GM10847 (cell line): ENCODE measurements around the gene CAPN6.

Experiments
- POLR2A ChIP-seq: IDR thresholded peaks from 2 replicates; pipeline ENCODE4 v1.6.1; 2011; ENCODE audit not compliant: insufficient read length; ENCODE audit errors: extremely low read depth

Gene CAPN6

DNA sequence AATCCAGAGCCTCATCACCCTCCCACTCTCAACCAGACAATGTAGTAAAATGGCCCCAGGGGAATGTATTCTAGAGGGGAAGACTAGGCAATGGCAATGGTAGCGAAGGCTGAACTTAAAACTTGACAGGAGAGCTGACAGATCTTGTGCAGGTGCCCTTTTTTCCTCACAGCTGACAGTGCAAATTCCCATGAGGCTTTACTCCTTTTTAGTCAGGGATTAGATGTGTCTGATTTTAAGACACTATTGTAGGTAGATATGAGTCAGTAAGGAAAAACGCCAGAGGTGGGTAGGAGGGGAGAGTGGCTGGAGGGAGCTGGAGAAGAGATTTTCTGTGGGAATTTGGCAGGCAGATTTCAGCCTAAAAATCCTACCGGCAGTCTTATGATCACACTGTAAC, 10.7 kb downstream of the CAPN6 start:
- no peak for TF ChIP-seq POLR2A

DNA sequence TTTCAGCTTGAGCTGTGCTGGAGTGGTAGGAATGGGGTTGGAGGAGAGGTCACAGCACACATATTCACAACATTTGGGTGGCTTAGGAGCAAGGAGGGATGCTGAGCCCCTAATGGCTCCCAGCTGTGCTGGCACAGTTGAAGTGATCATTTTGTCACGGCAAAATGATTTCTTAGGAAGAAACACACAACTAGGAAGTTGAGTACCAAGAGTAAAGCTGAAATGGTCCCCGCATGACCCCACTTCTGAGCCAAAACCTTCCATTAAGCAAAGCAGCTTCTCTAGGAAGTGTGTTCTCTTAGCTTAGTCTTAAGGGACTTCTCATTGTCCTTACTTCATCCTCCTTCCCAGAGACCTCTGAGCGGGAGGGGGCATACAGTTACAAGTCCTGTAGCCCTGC, 12.6 kb downstream of the CAPN6 start:
- TF ChIP-seq POLR2A = no peak

DNA sequence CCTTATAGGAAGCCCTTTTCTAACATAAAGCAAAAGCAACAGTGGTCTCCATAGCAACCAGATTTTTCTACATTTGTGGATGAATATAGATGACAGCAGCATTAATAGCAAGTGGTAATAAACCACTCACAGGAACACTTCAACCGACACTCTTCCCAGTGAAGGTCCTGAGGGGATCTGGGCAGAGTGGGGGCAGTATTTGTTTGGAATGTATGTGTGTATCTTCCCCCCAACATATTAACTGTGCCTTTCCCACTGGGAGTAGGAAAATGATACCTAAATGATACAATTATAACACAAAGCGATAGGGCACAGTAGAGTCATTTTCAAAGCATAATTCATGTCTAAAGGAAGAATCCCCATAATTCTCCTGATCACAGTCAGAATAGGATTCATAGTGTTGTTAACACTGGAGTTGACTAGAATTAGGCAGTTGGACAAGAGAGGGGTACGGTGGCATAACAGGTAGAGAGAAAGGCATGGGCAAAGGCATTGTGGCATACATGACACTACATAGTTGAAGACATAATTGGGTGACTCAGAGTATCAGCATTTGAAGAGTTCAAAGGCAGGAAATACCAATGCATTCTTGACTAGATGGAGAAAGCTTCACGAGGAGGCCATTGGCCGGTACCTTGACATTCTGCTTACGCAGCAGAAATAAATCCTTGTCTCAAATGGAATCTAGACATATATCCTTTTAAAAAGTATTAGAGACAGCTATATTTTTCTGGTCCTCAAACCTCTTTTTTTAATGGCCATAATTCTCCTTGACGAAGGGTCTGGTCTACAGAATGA, 15.2 kb downstream of the CAPN6 start:
- no peak for TF ChIP-seq POLR2A

DNA sequence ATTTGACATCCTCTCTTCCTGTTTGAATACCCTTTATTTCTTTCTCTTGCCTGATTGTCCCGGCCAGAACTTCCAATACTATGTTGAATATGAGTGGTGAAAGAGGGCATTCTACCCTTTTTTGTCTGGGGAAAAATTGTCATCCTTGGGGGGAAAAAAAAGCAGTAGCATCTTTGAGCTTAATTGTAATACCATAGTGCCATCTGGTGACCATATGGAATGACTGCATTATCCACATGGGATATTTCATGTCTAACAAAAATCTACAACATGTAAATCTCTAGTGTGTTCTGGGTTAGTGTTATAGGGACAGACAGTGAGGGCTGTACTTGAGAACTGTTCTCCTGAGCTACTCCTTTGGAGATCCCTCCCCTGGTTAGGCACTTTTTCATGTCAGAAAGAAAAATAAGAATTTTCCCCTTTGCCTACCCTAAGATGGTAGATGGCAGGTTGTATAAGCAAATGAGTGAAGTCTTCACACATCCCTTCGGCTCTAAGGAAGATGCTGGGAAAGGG, 26.0 kb downstream of the CAPN6 start:
- TF ChIP-seq POLR2A = no peak

DNA sequence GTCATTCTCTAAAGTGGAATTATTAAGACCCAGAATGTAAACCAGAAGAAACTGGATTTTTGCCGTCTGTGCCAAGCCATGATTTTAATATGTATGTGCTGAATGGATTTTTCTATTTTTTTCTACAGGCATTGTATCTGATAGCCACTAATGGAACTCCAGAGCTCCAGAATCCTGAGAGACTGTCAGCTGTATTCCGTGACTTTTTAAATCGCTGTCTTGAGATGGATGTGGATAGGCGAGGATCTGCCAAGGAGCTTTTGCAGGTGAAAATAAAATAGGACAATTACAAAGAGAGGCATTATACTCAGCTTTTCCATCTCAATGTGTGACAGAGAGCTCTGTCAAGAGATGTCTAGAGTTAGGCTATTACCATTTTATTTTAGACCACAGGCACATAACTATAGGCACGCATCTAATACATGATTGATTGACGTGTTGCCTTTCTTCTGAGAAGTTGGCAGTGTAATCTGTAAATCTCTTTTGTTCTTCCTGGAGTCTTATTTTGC, 53.9 kb downstream of the CAPN6 start:
- no peak for TF ChIP-seq POLR2A

DNA sequence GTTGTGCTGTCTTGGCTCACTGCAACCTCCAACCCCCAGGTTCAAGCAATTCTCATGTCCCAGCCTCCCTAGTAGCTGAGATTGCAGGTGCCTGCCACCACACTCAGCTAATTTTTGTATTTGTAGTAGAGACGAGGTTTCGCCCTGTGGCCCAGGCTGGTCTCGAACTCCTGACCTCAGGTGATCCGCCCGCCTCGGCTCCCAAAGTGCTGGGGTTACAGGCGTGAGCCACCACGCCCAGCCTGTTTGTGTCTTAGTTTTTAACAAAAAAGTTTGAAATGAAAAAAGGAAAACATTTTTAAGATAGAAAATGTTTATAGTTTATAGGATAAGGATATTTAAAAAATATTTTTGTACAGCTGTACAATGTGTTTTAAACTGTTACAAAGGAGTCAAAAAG, 62.4 kb downstream of the CAPN6 start:
- no peak for TF ChIP-seq POLR2A

DNA sequence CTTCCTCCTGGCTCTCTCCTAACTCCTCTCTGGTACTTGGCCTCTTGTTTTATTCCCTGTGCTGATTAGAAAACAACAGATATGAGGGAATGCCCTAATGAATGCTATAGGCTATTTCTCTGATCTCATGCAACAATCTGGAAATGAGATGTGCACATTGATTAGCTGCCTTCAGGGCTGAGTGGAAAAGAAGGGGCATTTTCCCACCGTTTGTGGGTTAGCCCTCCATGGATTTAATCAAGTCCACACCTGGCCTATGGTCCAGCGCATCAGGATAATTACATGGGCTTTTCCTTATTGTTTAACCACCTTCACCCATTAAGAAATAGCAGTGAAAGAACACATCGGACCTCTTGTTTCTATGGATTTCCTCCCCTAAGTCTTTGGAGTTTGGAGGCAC, 70.0 kb downstream of the CAPN6 start:
- TF ChIP-seq POLR2A = no peak

DNA sequence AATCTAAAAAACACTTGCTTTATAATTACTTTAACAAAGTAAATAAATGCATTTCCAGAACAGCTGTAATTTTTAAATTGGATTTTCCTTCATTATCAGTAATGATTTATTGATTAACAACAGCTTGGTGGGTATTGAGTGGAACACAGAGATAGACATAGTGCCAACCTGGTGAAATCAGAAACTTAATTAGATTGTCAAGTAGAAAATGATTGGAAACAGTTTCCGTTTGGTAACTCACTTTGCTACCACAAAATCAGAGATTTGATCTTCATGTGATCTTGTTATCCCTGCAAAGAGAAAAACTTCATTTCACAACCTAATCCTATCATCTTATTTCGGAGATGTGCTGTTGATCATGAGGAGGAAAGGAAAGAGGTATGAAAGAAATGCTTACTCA, 70.8 kb downstream of the CAPN6 start:
- TF ChIP-seq POLR2A = no peak
